ENCODE results near the gene UBE2J2. TPM values are rescaled to one million over a fixed set of nuclear protein-coding genes. Genes with fewer than 3 reads are reported as not detected.
A peak's percentile ranks its signal among the peaks of the same experiment; 100 is the strongest.

Gene UBE2J2
- total and polyA plus RNA-seq, 2 of the 13 experiments (the other 11 are each of a cell fraction or from before 2014, with no cell fraction given), result 25.4 to 29.4 TPM

DNA sequence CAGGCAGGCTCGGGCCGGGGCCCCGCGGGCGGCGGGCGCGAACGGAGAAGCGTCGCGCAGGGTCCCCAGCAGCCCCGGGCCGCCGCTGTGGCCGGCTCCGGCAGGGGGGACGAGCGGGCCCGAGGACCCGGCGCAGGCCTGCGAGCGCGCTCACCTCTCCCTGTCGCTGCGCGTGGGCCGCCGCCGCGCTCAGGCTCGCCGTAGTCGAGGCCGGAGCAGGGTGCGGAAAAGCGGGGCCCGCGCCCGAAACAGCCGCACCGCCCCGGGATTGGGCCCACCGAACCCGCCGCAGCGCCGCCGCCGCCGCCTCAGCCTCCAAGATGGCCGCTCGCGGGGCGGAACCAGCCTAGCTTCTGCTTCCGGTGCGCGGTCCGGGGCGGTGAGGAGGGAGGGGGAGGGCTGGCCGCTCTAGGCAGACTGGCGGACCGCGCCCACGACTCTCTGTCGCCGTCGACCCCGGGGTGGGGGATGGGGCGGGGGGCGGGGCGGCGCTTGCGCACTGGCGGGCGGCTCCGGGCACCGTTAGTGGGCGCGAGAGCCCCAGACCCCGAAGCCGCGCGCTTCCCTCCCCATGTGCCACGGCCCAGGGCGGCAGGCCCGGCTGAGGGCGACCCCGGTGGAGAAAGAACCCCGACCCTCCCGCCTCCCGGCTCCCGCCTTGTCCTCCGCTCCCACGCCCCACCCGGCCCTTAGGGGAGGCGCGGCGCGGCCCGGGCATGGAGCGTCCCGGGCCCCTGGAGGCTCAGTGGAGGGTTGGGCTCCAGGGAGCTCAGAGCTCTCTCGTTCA, at the start of gene UBE2J2 (continued):
- TF ChIP-seq LRRFIP1 (CRISPR knock-in tag; conservative IDR thresholded peaks at IDR 0.05), result no peak
- no peak for TF ChIP-seq NCOR1 (IDR thresholded peaks at IDR 0.05; ENCODE audit: borderline replicate concordance, low read length)
- no peak for TF ChIP-seq ZNF766 (CRISPR knock-in tag; IDR thresholded peaks at IDR 0.05; ENCODE audit: borderline replicate concordance)
- TF ChIP-seq ZBTB20 (CRISPR knock-in tag; IDR thresholded peaks at IDR 0.05; ENCODE audit: borderline replicate concordance, low read depth), result no peak
- no peak for TF ChIP-seq HNF4G (IDR thresholded peaks at IDR 0.05; ENCODE audit: borderline replicate concordance, low read depth, low read length)
- TF ChIP-seq HNF4G (CRISPR knock-in tag; IDR thresholded peaks at IDR 0.05; ENCODE audit: borderline replicate concordance, low read depth), result no peak
- TF ChIP-seq SOX6 (IDR thresholded peaks at IDR 0.05), result no peak
- TF ChIP-seq SOX6 (CRISPR knock-in tag; IDR thresholded peaks at IDR 0.05), result no peak
- no peak for TF ChIP-seq GRHL1 (CRISPR knock-in tag; conservative IDR thresholded peaks at IDR 0.05)
- no peak for TF ChIP-seq GPN1 (CRISPR knock-in tag; IDR thresholded peaks at IDR 0.05; ENCODE audit: borderline replicate concordance)
- TF ChIP-seq NAIF1 (CRISPR knock-in tag; IDR thresholded peaks at IDR 0.05; ENCODE audit: borderline replicate concordance), result peak; percentile 50; the same call in 1 of the 2 replicates
- peak; percentile 95 for TF ChIP-seq ZBTB25 (CRISPR knock-in tag; IDR thresholded peaks at IDR 0.05)
- TF ChIP-seq ZNF572 (CRISPR knock-in tag; IDR thresholded peaks at IDR 0.05), result 0 out of 2 replicates have a peak, but pooled peaks have one; percentile 49
- peak; percentile 42; the same call in 1 of the 2 replicates for TF ChIP-seq ZNF331 (CRISPR knock-in tag; IDR thresholded peaks at IDR 0.05)
- peak; percentile 79 for TF ChIP-seq YEATS4 (CRISPR knock-in tag; IDR thresholded peaks at IDR 0.05; ENCODE audit: borderline replicate concordance)
- no peak for TF ChIP-seq CCAR2 (optimal IDR thresholded peaks at IDR 0.05; ENCODE audit: low read depth, low read length)
- no peak for TF ChIP-seq CAMTA2 (CRISPR knock-in tag; IDR thresholded peaks at IDR 0.05; ENCODE audit: borderline replicate concordance)
- TF ChIP-seq ZNF672 (CRISPR knock-in tag; IDR thresholded peaks at IDR 0.05), result no peak
- TF ChIP-seq, protein P1, sequence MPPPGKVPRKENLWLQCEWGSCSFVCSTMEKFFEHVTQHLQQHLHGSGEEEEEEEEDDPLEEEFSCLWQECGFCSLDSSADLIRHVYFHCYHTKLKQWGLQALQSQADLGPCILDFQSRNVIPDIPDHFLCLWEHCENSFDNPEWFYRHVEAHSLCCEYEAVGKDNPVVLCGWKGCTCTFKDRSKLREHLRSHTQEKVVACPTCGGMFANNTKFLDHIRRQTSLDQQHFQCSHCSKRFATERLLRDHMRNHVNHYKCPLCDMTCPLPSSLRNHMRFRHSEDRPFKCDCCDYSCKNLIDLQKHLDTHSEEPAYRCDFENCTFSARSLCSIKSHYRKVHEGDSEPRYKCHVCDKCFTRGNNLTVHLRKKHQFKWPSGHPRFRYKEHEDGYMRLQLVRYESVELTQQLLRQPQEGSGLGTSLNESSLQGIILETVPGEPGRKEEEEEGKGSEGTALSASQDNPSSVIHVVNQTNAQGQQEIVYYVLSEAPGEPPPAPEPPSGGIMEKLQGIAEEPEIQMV (CRISPR knock-in tag; IDR thresholded peaks at IDR 0.05; ENCODE audit: low read depth), result peak; percentile 96
- no peak for TF ChIP-seq RARG (CRISPR knock-in tag; IDR thresholded peaks at IDR 0.05; ENCODE audit: low read depth)
- TF ChIP-seq MEF2D (CRISPR knock-in tag; IDR thresholded peaks at IDR 0.05), result no peak
- peak; percentile 9; the same call in 1 of the 2 replicates for TF ChIP-seq FOXA3 (CRISPR knock-in tag; IDR thresholded peaks at IDR 0.05)
- TF ChIP-seq MED13 (CRISPR knock-in tag; IDR thresholded peaks at IDR 0.05), result no peak
- no peak for TF ChIP-seq ZNF567 (CRISPR knock-in tag; IDR thresholded peaks at IDR 0.05; ENCODE audit: borderline replicate concordance)

All from HepG2 (cell line).